SJCRH30 (cell line): ENCODE data around the gene GNAT1. TPM values are rescaled to one million over a fixed set of nuclear protein-coding genes. Genes with fewer than 3 reads are reported as not detected.

Experiments
- DNase-seq, 2 experiments: peaks; one replicate each; pipeline ENCODE4 v3.0.0-alpha.2; 2015 to 2020
- H3K27ac ChIP-seq: fragments of 250-450 bp; sonication (Bioruptor Pico); 2 replicates; pipeline ENCODE4 v1.5.1; 2020; ENCODE audit warnings: mild to moderate bottlenecking, moderate library complexity
- H3K27me3 ChIP-seq: fragments of 250-450 bp; sonication (Bioruptor Pico); 2 replicates; pipeline ENCODE4 v1.5.1; 2020; ENCODE audit warnings: mild to moderate bottlenecking, moderate library complexity
- H3K36me3 ChIP-seq: fragments of 250-450 bp; sonication (Bioruptor Pico); 2 replicates; pipeline ENCODE4 v1.5.1; 2020; ENCODE audit warnings: mild to moderate bottlenecking, moderate library complexity
- H3K4me1 ChIP-seq: fragments of 250-450 bp; sonication (Bioruptor Pico); 2 replicates; pipeline ENCODE4 v1.5.1; 2020; ENCODE audit warnings: mild to moderate bottlenecking, moderate library complexity
- H3K4me3 ChIP-seq: fragments of 250-450 bp; sonication (Bioruptor Pico); 2 replicates; pipeline ENCODE4 v1.5.1; 2020; ENCODE audit warnings: mild to moderate bottlenecking, moderate library complexity
- H3K9me3 ChIP-seq: fragments of 250-450 bp; sonication (Bioruptor Pico); replicated peaks from 2 replicates; pipeline ENCODE4 v1.5.1; 2020; ENCODE audit warnings: mild to moderate bottlenecking, moderate library complexity
- total RNA-seq: library from RNA; depleted of rRNA; stranded (reverse); fragments of >200 nt; shearing (Covaris generic); gene quantifications from 2 replicates; pipeline ENCODE4 v1.2.3, GENCODE V29; 2014

Gene GNAT1
- total RNA-seq, 1 experiment from 2014 or later = 0.14 TPM

DNA sequence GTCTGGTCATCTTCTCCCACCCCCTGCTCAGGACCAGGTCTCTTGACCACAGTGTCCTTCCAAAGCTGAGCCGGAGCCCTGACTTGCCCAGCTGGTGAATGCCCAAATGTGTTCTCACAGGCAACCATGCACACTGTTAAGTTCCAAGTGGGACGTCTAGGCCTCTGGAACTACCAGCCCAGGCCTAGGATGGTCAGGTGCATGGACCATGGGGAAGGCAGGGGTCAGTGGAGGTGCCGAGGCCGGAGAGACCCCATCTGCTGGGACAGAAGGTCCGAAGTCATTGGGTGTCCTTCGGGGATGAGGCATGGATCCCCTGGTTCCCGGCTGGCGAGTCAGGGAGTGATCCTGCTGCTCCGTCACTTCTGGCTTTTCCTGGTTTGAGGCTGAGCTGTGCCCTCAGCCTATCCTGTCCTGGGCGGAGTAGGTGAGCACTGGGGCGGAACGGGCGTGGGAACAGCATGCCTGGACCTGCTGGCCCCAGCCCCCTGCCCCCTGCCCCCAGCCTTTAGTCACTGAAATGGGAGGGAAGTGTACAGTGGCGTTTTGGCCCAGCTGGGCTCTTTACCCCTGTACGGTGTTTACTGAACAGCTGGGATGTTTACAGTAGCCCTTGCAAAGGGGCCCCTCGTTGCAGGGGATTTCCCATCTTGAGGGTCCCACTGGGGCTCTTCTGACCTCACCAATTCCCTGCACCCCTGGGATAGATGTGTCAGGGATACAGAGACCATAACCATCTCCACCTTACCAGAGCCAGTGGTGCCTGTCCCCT, 24.2 kb upstream of the GNAT1 start:
- Histone ChIP-seq H3K4me3 (no peak overlapping the region), H3K9me3 (no peaks in the 10 kb centered on the region), H3K27ac (no peak overlapping the region), H3K36me3 (no peaks in the 10 kb centered on the region), H3K27me3 (no peaks in the 10 kb centered on the region), H3K4me1 (peaks cover 34% of the 10 kb centered on the region)
- DNase-seq = no peak

DNA sequence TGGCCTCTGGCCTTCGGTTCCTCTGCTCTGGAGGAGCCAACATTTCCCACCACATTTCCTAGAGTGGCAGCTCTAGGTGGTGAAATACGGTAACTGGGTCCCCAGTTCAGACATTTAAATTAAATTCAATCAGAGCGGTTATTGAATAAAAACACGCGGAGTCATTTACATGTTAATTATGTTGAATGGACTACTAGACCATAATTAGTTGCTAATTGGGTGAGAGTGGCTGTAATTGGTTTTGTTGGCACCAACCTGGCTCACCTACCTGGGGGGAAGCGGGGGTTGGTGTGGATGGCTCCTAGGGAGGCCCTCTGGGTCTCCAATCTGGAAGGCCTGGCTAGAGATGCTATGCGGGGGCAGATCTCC, 23.6 kb upstream of the GNAT1 start:
- no peak overlapping the region for H3K4me3 ChIP-seq
- H3K27ac ChIP-seq = no peak overlapping the region
- H3K36me3 ChIP-seq = no peaks in the 10 kb centered on the region
- no peaks in the 10 kb centered on the region for H3K9me3 ChIP-seq
- peaks cover 39% of the 10 kb centered on the region for H3K4me1 ChIP-seq
- DNase-seq = no peak
- H3K27me3 ChIP-seq = no peaks in the 10 kb centered on the region

DNA sequence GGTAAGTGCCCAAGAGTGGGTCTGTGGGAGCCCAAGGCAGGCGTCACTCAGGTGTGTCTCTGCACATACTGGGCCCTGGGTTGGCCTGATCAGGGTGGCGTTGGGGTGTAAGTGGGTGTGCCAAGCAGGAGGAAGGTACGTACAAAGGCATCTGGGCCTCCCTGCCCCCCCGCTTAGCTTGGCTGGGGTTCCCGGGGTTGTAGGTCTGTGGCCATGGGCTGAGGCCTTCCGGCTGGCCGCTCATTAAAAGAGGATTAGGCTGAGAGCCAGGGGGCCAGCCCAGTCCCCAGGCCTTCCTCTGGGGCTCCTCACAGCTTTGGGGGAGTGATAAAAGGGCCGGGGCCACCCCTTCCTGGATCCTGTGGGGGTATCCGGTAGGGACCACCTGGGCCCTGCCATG, 23.0 kb upstream of the GNAT1 start:
- Histone ChIP-seq H3K27ac (no peak overlapping the region), H3K4me3 (no peak overlapping the region), H3K36me3 (no peaks in the 10 kb centered on the region), H3K4me1 (peaks cover 39% of the 10 kb centered on the region), H3K27me3 (no peaks in the 10 kb centered on the region), H3K9me3 (no peaks in the 10 kb centered on the region)
- DNase-seq = no peak

DNA sequence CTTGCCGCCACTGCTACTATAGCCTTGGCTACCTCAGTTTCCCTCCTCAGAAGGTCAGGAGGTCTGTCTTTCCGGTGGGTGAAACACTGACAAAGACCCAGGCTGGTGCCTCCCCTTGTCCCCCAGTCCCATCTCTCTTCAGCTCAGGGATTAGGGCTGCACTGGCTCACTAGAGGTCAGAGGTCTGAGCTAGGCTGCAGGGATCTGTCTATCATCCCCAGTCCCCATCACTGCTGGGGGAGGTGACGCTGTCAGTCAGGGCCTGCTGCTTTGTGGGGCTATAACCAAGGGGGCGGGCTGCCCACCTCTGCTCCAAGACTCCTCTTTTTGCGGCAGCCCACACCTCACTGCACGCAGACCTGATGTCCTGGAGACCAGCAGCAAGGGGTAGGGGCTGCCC, 22.6 kb upstream of the GNAT1 start:
- Histone ChIP-seq H3K36me3 (no peaks in the 10 kb centered on the region), H3K9me3 (no peaks in the 10 kb centered on the region), H3K4me1 (peaks cover 39% of the 10 kb centered on the region), H3K27ac (no peak overlapping the region), H3K27me3 (no peaks in the 10 kb centered on the region), H3K4me3 (no peak overlapping the region)
- DNase-seq = no peak

DNA sequence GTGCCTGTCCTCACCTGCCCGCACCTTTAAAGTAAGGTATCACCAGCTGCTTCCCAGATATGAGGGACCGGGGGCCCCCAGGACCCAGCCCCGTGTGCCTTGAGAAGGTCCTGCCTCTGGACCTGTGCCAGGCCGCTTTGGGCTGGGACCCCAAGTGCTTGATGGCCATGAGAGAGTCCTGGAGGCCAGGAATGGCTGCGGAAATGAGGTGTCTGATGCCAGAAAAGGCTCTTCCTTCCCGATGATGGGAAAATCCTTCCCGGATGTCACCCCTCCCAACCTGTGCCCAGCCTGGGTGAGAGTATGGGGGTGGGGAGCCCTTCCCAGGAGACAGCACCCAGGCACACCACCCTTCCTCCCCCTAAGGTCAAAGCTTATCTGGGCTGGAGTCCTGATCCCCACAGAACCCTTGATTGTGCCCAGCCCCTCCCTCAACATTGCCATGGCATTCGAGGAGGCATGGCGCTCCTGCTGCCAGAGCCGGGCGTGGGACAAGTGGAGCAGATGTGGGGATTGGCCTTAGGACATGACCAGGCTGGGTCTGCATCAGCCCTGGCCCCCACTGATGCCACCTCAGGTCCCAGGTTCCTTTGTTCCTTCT, 22.1 kb upstream of the GNAT1 start:
- peaks cover 39% of the 10 kb centered on the region for H3K4me1 ChIP-seq
- H3K27me3 ChIP-seq = no peaks in the 10 kb centered on the region
- H3K27ac ChIP-seq = no peak overlapping the region
- no peaks in the 10 kb centered on the region for H3K9me3 ChIP-seq
- no peak for DNase-seq
- H3K36me3 ChIP-seq = no peaks in the 10 kb centered on the region
- H3K4me3 ChIP-seq = no peak overlapping the region

DNA sequence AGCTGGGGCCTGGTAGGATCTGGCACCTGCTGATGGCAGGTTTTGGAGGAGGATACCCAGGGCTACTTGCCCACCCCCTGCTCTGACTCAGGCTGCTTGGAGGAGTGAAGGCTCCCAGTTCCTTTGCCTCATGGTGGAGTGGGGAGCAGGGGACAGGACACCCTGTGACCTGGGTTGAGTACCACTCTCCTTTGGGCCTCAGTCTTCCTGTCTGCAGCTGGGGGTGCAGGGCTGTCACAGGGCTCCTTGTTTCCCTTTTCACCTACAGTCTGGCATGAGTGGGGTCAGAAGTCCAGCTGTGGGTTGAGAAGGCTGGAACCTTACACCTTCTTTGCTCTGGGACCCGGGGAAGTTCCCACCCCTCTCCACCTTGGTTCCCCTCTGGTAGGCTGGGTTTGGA, 21.6 kb upstream of the GNAT1 start:
- H3K27ac ChIP-seq = no peak overlapping the region
- H3K4me1 ChIP-seq = peaks cover 39% of the 10 kb centered on the region
- H3K9me3 ChIP-seq = no peaks in the 10 kb centered on the region
- no peaks in the 10 kb centered on the region for H3K36me3 ChIP-seq
- no peak for DNase-seq
- H3K4me3 ChIP-seq = no peak overlapping the region
- H3K27me3 ChIP-seq = no peaks in the 10 kb centered on the region

DNA sequence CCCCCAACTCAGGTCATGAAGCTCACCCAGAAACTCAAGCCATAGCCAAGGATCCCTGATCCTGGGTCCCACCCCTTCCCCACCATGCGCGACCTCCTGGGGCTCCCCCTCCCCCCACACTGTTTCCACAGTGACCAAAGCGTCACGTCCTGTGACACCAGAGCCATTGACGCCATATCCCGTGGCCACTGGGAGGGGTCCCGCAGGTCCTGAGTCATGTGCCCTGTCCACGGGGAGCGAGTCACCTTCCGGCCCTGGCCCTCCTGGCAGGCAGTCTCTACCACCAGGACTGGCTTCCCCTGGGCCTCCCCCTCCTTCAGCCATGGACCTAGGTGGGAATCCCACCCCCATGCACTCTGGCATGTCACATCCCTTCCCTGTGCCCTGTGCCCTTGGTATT, 20.7 kb upstream of the GNAT1 start:
- no peak overlapping the region for H3K4me3 ChIP-seq
- no peaks in the 10 kb centered on the region for H3K27me3 ChIP-seq
- H3K36me3 ChIP-seq = no peaks in the 10 kb centered on the region
- H3K4me1 ChIP-seq = peaks cover 39% of the 10 kb centered on the region
- H3K27ac ChIP-seq = no peak overlapping the region
- no peaks in the 10 kb centered on the region for H3K9me3 ChIP-seq
- no peak for DNase-seq

DNA sequence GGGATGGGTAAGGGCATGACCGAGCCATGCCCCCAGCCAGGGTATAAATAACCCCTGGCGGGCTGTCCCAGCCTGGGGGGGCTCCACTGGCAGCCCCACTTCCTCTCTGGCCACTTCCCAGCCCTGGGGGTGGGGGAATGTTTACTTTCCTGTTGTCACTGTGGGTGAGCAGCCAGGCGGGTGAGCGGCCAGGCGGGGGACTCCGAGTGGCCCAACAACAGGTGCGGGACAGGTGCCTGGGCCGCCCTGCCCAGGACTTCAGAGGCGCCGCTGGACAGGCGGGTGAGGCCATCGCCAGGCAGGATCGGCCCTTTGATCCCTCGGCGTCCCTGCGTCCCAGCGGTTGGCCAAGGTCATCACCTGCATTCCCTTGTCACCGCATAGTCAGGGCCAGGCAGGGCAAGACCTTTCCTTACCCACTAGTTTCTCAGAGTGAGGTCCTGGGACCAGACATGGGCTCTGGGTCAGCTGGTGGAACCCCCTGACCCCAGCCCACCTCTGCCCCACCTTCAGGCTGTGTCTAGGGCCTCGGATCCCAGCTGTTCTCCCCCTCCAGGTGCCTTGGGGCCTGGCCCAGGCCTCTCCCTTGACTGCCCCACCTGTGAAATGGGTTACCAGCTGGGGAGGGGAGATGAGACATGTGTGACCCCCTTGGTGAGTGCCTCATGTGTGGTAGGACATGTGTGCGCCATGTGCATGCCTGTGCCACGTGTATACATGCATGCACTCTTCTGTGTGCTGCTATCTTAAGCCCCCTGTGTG, 19.7 kb upstream of the GNAT1 start:
- Histone ChIP-seq H3K9me3 (no peaks in the 10 kb centered on the region), H3K4me1 (peaks cover 39% of the 10 kb centered on the region), H3K27ac (no peak overlapping the region), H3K4me3 (no peak overlapping the region), H3K36me3 (no peaks in the 10 kb centered on the region), H3K27me3 (no peaks in the 10 kb centered on the region)
- peak; percentile 64 to 72 for DNase-seq

DNA sequence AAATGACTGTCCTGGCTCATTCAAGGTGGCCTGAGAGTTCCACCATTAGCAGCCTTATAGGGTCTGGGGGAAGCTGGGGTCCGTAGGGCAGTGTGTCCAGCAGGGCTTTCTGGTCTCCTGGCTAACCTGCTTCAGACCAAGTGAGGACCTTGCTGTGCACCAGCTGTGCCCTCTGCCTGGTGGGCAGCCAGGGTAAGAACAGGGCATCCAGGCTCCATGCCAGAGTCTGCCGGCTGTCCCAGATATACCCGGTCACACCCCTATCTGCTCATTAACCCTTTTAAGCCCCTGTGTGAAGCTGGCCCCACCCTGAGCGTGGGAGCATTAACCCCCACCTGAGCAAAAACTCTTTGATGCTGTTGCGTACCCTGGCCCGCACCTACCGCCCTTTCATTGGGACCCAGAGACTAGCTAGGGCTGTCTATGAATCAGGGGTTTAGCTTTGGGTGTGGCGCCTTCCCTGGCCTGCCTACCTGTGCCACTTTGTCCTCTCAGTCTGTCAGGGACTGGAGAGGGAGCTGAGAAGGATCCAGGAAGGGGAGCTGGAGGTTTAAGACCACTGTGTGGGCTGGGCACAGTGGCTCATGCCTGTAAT, 18.7 kb upstream of the GNAT1 start:
- Histone ChIP-seq H3K9me3 (no peaks in the 10 kb centered on the region), H3K27ac (no peak overlapping the region), H3K27me3 (no peaks in the 10 kb centered on the region), H3K4me3 (no peak overlapping the region), H3K4me1 (peaks cover 46% of the 10 kb centered on the region), H3K36me3 (no peaks in the 10 kb centered on the region)
- DNase-seq = no peak

DNA sequence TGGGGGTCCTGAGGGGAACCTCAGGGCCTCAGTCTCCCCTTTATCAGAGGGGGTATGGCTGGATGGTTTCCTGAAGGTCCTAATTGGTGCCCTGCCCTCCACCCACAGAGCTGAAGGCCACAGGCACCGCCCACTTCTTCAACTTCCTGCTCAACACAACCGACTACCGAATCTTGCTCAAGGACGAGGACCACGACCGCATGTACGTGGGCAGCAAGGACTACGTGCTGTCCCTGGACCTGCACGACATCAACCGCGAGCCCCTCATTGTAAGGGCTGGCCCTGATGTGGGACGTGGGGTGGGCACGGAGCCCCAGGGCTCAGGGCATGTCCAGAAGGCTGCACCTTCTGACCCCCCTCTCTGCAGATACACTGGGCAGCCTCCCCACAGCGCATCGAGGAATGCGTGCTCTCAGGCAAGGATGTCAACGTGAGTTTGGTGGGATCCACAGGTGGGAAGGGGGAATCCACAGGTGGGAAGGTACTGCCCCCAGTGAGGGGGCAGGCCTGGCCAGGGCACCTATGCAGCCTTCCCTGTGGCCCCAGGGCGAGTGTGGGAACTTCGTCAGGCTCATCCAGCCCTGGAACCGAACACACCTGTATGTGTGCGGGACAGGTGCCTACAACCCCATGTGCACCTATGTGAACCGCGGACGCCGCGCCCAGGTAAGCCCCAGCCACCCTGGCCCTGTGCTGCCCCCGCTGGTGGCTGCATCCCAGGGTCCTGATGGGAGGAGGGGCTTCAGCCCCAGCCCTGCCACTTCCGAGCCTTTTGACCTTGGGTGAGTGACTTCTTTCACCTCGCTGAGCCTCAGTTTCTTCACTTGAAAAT, 17.5 kb upstream of the GNAT1 start:
- Histone ChIP-seq H3K4me3 (no peak overlapping the region), H3K36me3 (no peaks in the 10 kb centered on the region), H3K27me3 (no peaks in the 10 kb centered on the region), H3K4me1 (peaks cover 36% of the 10 kb centered on the region), H3K27ac (no peak overlapping the region), H3K9me3 (no peaks in the 10 kb centered on the region)
- no peak for DNase-seq

DNA sequence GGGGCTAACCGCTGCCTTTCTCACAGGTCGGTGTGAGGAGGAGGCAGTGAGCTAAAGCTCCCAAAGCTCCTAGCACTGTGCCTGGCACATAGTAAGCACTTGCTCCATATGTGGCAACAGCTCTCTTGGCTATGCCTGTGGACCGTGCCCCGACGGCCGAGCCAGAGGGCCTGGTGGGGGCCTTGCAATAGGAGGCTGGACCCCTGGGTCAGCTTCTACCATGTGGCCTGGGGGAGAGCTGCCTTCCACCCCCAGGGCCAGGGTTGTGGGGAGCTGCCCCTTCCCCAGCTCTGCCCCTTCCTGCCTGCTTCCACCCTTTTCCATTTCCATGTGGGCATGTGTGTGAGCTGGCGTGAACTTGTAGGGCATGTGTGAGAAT, 16.9 kb upstream of the GNAT1 start:
- H3K27ac ChIP-seq = no peak overlapping the region
- no peak for DNase-seq
- H3K9me3 ChIP-seq = no peaks in the 10 kb centered on the region
- peaks cover 36% of the 10 kb centered on the region for H3K4me1 ChIP-seq
- no peaks in the 10 kb centered on the region for H3K36me3 ChIP-seq
- H3K27me3 ChIP-seq = no peaks in the 10 kb centered on the region
- H3K4me3 ChIP-seq = no peak overlapping the region

DNA sequence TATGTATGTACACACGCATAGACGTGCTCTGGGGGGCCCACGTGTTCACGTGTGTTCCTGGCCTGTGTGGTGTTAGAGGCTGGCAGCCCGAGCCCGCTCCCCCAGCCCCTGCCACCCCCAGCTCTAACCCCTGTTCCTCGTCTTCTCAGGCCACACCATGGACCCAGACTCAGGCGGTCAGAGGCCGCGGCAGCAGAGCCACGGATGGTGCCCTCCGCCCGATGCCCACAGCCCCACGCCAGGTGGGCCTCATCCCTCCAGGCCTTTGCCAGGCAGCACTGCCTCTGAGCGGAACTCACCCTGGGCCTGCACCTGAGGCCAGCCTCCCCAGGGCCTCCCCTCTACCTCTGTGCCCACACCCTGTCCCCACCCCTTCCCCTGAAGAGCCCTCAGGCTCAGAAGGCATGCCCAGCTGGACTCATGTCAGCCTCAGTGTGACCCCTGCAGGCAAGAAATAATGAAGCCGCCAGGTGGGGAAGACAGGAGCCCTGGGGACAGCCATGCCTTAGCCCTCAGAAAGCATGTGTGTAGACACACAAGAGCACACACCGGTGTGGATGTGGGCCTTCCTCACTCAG, 16.4 kb upstream of the GNAT1 start:
- H3K4me3 ChIP-seq = no peak overlapping the region
- H3K27me3 ChIP-seq = no peaks in the 10 kb centered on the region
- H3K9me3 ChIP-seq = no peaks in the 10 kb centered on the region
- no peak for DNase-seq
- no peaks in the 10 kb centered on the region for H3K36me3 ChIP-seq
- H3K4me1 ChIP-seq = peaks cover 41% of the 10 kb centered on the region
- no peak overlapping the region for H3K27ac ChIP-seq

DNA sequence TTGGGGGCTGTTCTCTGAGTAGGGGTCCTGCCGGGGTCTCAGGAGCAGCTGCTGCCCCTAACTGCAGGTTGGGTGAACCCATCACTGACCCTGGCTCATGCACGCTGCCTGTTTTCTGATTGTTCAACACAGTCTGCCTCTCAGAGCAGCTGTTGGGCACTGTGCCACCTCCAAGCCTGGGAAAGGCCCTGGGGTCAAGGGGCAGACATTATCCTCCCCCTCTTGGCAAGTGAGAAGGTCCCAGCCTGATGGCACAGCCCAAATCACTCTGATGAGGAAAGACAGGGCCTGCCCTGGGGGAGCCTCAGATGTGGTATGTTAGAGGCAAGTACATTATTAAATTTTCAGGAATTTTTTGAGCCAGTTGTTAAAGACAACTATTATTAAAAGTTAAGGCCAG, 14.1 kb upstream of the GNAT1 start:
- peak; percentile 75 to 76 for DNase-seq
- no peak overlapping the region for H3K27ac ChIP-seq
- no peaks in the 10 kb centered on the region for H3K36me3 ChIP-seq
- H3K27me3 ChIP-seq = no peaks in the 10 kb centered on the region
- no peak overlapping the region for H3K4me3 ChIP-seq
- no peaks in the 10 kb centered on the region for H3K9me3 ChIP-seq
- H3K4me1 ChIP-seq = peaks cover 31% of the 10 kb centered on the region

DNA sequence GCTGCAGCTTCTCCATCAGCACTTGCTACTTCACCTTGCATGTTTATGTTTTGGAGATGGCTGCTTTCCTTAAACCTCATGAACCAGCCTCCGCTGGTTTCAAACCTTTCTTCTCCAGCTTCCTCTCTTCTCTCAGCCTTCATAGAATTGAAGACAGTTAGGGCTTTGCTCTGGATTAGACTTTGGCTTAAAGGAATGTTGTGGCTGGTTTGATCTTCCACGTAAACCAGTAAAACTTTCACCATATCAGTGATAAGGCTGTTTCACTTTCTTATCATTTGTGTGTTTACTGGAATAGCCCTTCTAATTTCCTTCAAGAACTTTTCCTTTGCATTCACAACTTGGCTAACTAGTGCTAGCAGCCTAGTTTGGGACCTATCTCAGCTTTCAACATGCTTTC, 11.7 kb upstream of the GNAT1 start:
- H3K27me3 ChIP-seq = no peaks in the 10 kb centered on the region
- H3K4me1 ChIP-seq = peaks cover 29% of the 10 kb centered on the region
- no peak for DNase-seq
- no peak overlapping the region for H3K27ac ChIP-seq
- no peak overlapping the region for H3K4me3 ChIP-seq
- H3K9me3 ChIP-seq = no peaks in the 10 kb centered on the region
- no peaks in the 10 kb centered on the region for H3K36me3 ChIP-seq
